ENCODE data around the gene COQ9.

DNA sequence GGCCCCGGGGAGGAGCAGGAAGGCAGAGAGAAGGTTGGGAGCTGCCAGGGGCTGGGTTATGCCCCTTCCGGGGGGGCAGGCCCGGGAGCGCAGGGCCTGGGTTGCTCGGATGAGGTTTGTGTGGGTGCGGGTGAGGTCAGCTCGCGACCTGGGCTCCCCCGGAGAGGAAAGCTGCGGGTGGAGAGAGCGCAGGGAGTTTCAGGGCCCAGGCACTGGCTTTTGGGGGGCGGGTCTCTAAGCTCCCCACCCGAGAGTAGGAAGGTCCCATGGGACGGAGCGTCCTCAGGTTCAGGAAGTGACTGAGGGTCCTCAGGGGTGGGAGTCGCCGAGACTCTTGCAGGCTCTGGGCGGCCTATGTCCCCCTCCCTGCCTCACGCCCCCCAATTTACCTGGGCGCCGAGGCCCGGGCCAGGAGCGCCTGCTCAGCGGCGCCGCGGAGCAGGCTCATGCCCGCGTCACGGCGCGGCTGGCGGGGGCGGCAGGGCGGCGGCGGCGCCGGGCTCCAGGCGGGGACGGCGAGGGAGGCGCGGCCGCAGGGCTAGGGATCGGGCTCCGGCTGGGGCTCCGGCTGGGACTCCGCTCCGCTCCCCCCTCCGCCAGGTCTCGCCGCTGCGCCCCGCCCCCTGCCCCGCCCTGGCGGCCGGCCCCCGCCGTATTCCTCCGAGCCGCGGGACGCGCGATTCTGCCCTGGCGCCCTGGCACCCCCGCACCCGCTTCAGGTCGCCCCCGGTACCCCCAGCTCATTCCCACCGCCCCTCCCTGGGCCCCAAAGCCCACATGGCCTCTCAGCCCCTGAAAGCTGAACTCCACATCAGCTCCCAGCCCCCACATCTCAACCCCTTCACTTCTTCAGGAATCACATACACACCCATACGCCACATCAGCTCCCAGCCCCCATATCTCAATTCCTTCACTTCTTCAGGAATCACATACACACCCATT is 38.9 kb downstream of the COQ9 start, which contains the start of gene DOK4:
- TF ChIP-seq CTCF (IDR thresholded peaks at IDR 0.05 in 2 of 3, conservative IDR thresholded peaks at IDR 0.05 in 1 of 3; ENCODE audit: borderline replicate concordance in 1 of 3, insufficient read depth in 1 of 3, low read depth in 2 of 3, low read length in 2 of 3) (no peak), EGR1 (IDR thresholded peaks at IDR 0.05; ENCODE audit: low read depth) (no peak; the same call in 1 of the 2 replicates)
